Neural cell (in vitro differentiated cells): ENCODE data around the gene COL17A1. TPM values are rescaled to one million over a fixed set of nuclear protein-coding genes. Genes with fewer than 3 reads are reported as not detected.

Source experiments
- H2AFZ ChIP-seq: fragments of 200-600, 300-800 bp; sonication (generic), shearing (Covaris generic); 2 replicates; pipeline ENCODE4 v1.6.0; 2014; ENCODE audit warnings: low read depth, mild to moderate bottlenecking, antibody characterized with exemption, low read length, moderate library complexity
- H3F3A ChIP-seq: fragments of 200-600 bp; shearing (Covaris generic); 2 replicates; pipeline ENCODE4 v1.6.1; 2016; ENCODE audit warnings: mild to moderate bottlenecking, moderate library complexity, mixed read lengths, antibody characterized with exemption, low read length; ENCODE audit not compliant: insufficient read depth, poor library complexity, severe bottlenecking
- H3K27ac ChIP-seq: fragments of 200-600, 300-800 bp; sonication (generic), shearing (Covaris generic); 2 replicates; pipeline ENCODE4 v1.5.1; 2014; ENCODE audit warnings: mild to moderate bottlenecking, low read length, moderate library complexity
- H3K27me3 ChIP-seq: fragments of 300-800, 200-600 bp; sonication (generic), shearing (Covaris generic); 2 replicates; pipeline ENCODE4 v1.6.0; 2014; ENCODE audit warnings: mild to moderate bottlenecking, low read depth, low read length, moderate library complexity; ENCODE audit not compliant: insufficient read depth
- H3K36me3 ChIP-seq: fragments of 300-800, 200-600 bp; sonication (generic), shearing (Covaris generic); 2 replicates; pipeline ENCODE4 v1.5.1; 2014; ENCODE audit warnings: mild to moderate bottlenecking, antibody characterized with exemption, low read length, moderate library complexity; ENCODE audit not compliant: insufficient read depth
- H3K4me2 ChIP-seq: fragments of 300-800, 200-600 bp; sonication (generic), shearing (Covaris generic); 2 replicates; pipeline ENCODE4 v1.6.0; 2014; ENCODE audit warnings: mild to moderate bottlenecking, low read length
- H3K4me3 ChIP-seq: fragments of 300-800, 200-600 bp; sonication (generic), shearing (Covaris generic); 2 replicates; pipeline ENCODE4 v1.5.1; 2014; ENCODE audit warnings: mild to moderate bottlenecking, low read length, moderate library complexity
- H3K79me2 ChIP-seq: fragments of 200-600 bp; shearing (Covaris generic); replicated peaks from 2 replicates; pipeline ENCODE4 v1.6.0; 2014; ENCODE audit warnings: mild to moderate bottlenecking, low read length, moderate library complexity; ENCODE audit not compliant: insufficient read depth
- H3K9ac ChIP-seq: fragments of 300-800, 200-600 bp; sonication (generic), shearing (Covaris generic); 2 replicates; pipeline ENCODE4 v1.6.1; 2016; ENCODE audit warnings: mild to moderate bottlenecking, low read length, mixed read lengths
- H3K9me2 ChIP-seq: fragments of 200-600 bp; shearing (Covaris generic); 2 replicates; pipeline ENCODE4 v1.6.1; 2016; ENCODE audit warnings: mild to moderate bottlenecking, low read length, mixed read lengths; ENCODE audit not compliant: insufficient read depth
- H3K9me3 ChIP-seq: fragments of 200-600, 300-800 bp; sonication (generic), shearing (Covaris generic); 2 replicates; pipeline ENCODE4 v1.6.1; 2016; ENCODE audit warnings: mild to moderate bottlenecking, mixed run types, low read length, moderate library complexity, mixed read lengths
- H4K20me1 ChIP-seq: fragments of 200-600 bp; shearing (Covaris generic); 2 replicates; pipeline ENCODE4 v1.6.1; 2016; ENCODE audit warnings: mild to moderate bottlenecking, mixed run types; ENCODE audit not compliant: insufficient read depth
- EP300 ChIP-seq: fragments of 450-650 bp; conservative IDR thresholded peaks from 2 replicates; pipeline ENCODE4 v1.6.1; 2014; ENCODE audit warnings: antibody characterized with exemption, mild to moderate bottlenecking, moderate library complexity; ENCODE audit not compliant: poor library complexity, severe bottlenecking
- EZH2 ChIP-seq: fragments of 200-600, 300-800 bp; shearing (Covaris generic), sonication (generic); IDR thresholded peaks from 2 replicates; pipeline ENCODE4 v1.6.1; 2014; ENCODE audit warnings: antibody characterized with exemption, low read length, borderline replicate concordance, mild to moderate bottlenecking; ENCODE audit not compliant: insufficient read depth, poor library complexity, severe bottlenecking
- MXI1 ChIP-seq: fragments of 450-650 bp; conservative IDR thresholded peaks from 2 replicates; pipeline ENCODE4 v1.6.1; 2014; ENCODE audit warnings: antibody characterized with exemption, mild to moderate bottlenecking; ENCODE audit not compliant: poor library complexity, severe bottlenecking
- POLR2AphosphoS5 ChIP-seq: IDR thresholded peaks from 2 replicates; pipeline ENCODE4 v1.6.1; 2012
- RAD21 ChIP-seq: fragments of 450-650 bp; conservative IDR thresholded peaks from 2 replicates; pipeline ENCODE4 v1.6.1; 2014; ENCODE audit warnings: antibody characterized with exemption, mild to moderate bottlenecking, moderate library complexity
- REST ChIP-seq: IDR thresholded peaks from 2 replicates; pipeline ENCODE4 v1.6.1; 2012; ENCODE audit warnings: borderline replicate concordance
- SMC3 ChIP-seq: fragments of 450-650 bp; conservative IDR thresholded peaks from 2 replicates; pipeline ENCODE4 v1.6.1; 2014; ENCODE audit warnings: antibody characterized with exemption, mild to moderate bottlenecking, moderate library complexity; ENCODE audit not compliant: poor library complexity
- TAF1 ChIP-seq: IDR thresholded peaks from 2 replicates; pipeline ENCODE4 v1.6.1; 2012; ENCODE audit warnings: low read depth
- polyA plus RNA-seq: library from polyadenylated mRNA; depleted of rRNA; stranded (reverse); fragments of >200 nt; gene quantifications from 2 replicates; pipeline ENCODE4 v1.2.3, GENCODE V29; 2014
- TF ChIP-seq, protein P1 (sequence below): fragments of 450-650 bp; IDR thresholded peaks from 2 replicates; pipeline ENCODE4 v1.5.1; 2014; ENCODE audit warnings: antibody characterized with exemption, mild to moderate bottlenecking, moderate library complexity; ENCODE audit not compliant: poor library complexity, severe bottlenecking

Gene COL17A1
- polyA plus RNA-seq, 1 donor from 2014 or later, result not detected

- Histone ChIP-seq H3K27me3 (no peaks in the 10 kb centered on the region), H3F3A (no peaks in the 10 kb centered on the region), H3K9me3 (no peaks in the 10 kb centered on the region), H3K79me2 (no peaks in the 10 kb centered on the region), H2AFZ (no peak overlapping the region), H3K27ac (no peak overlapping the region), H4K20me1 (no peaks in the 10 kb centered on the region), H3K9me2 (no peaks in the 10 kb centered on the region), H3K4me3 (no peak overlapping the region), H3K9ac (no peak overlapping the region), H3K4me2 (no peak overlapping the region), H3K36me3 (no peaks in the 10 kb centered on the region)
- TF ChIP-seq POLR2AphosphoS5, result no peak
These were observed 28.0 kb downstream of the COL17A1 start for GRCh38 chr10:104057717-104058116.

- H3K27ac ChIP-seq, result no peak overlapping the region
- H3K4me3 ChIP-seq, result no peak overlapping the region
- no peak overlapping the region for H3K4me2 ChIP-seq
- H3F3A ChIP-seq, result no peaks in the 10 kb centered on the region
- H3K36me3 ChIP-seq, result no peaks in the 10 kb centered on the region
- H2AFZ ChIP-seq, result no peak overlapping the region
- no peak overlapping the region for H3K9ac ChIP-seq
- H3K79me2 ChIP-seq, result no peaks in the 10 kb centered on the region
- H3K9me3 ChIP-seq, result no peaks in the 10 kb centered on the region
- no peak for TF ChIP-seq EZH2
- TF ChIP-seq RAD21, result no peak
- TF ChIP-seq, protein P1, sequence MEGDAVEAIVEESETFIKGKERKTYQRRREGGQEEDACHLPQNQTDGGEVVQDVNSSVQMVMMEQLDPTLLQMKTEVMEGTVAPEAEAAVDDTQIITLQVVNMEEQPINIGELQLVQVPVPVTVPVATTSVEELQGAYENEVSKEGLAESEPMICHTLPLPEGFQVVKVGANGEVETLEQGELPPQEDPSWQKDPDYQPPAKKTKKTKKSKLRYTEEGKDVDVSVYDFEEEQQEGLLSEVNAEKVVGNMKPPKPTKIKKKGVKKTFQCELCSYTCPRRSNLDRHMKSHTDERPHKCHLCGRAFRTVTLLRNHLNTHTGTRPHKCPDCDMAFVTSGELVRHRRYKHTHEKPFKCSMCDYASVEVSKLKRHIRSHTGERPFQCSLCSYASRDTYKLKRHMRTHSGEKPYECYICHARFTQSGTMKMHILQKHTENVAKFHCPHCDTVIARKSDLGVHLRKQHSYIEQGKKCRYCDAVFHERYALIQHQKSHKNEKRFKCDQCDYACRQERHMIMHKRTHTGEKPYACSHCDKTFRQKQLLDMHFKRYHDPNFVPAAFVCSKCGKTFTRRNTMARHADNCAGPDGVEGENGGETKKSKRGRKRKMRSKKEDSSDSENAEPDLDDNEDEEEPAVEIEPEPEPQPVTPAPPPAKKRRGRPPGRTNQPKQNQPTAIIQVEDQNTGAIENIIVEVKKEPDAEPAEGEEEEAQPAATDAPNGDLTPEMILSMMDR, result no peak
- TF ChIP-seq TAF1, result no peak
- no peak for TF ChIP-seq MXI1
- no peak for TF ChIP-seq POLR2AphosphoS5
- no peak for TF ChIP-seq SMC3
- TF ChIP-seq REST, result no peak
- TF ChIP-seq EP300, result no peak
- no peaks in the 10 kb centered on the region for H3K27me3 ChIP-seq
- no peaks in the 10 kb centered on the region for H4K20me1 ChIP-seq
- H3K9me2 ChIP-seq, result no peaks in the 10 kb centered on the region
These were observed 28.9 kb downstream of the COL17A1 start for GRCh38 chr10:104056619-104057273.

DNA sequence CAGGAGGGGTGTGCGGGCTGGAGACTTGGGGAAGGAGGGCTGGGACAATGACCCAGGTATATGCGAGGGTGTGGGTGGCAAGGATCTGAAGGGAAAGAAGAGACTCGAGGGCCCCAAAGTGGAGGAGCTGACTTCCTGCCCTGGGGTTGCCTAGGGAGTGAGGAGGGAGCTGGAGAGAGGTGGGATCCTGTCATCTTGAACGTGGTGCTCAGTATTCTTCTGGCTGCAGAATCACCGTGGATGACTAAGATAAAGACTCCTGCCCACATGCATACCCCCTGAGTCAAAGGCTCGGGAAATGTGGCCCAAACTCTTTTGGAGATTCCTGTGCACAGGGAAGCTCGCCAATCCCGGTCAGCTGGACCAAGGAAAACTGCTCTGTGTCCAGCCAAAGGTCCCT lies 31.2 kb downstream of the COL17A1 start:
- no peak overlapping the region for H3K4me2 ChIP-seq
- TF ChIP-seq REST, result no peak
- TF ChIP-seq, protein P1, result no peak
- no peak for TF ChIP-seq RAD21
- H3K4me3 ChIP-seq, result no peak overlapping the region
- no peaks in the 10 kb centered on the region for H3F3A ChIP-seq
- no peaks in the 10 kb centered on the region for H3K79me2 ChIP-seq
- H3K9me3 ChIP-seq, result no peaks in the 10 kb centered on the region
- H3K27me3 ChIP-seq, result no peaks in the 10 kb centered on the region
- H2AFZ ChIP-seq, result no peak overlapping the region
- H3K9ac ChIP-seq, result no peak overlapping the region
- no peaks in the 10 kb centered on the region for H3K9me2 ChIP-seq
- H3K27ac ChIP-seq, result no peak overlapping the region
- H4K20me1 ChIP-seq, result no peaks in the 10 kb centered on the region
- H3K36me3 ChIP-seq, result no peaks in the 10 kb centered on the region
